T-helper 1 cell (primary cell): ENCODE measurements around the gene DLK1.

Experiments used
- DNase-seq, 5 donors: peaks; one replicate each; pipeline ENCODE4 v3.0.0-alpha.2; 2012 to 2020
- total RNA-seq, 4 donors: gene quantifications; one replicate each; lab custom pipeline; 2026; lab: John Stamatoyannopoulos, UW

DLK1 gene
- total RNA-seq = 0 to 0.15 (median 0) reads per million in 4 donors

DNA sequence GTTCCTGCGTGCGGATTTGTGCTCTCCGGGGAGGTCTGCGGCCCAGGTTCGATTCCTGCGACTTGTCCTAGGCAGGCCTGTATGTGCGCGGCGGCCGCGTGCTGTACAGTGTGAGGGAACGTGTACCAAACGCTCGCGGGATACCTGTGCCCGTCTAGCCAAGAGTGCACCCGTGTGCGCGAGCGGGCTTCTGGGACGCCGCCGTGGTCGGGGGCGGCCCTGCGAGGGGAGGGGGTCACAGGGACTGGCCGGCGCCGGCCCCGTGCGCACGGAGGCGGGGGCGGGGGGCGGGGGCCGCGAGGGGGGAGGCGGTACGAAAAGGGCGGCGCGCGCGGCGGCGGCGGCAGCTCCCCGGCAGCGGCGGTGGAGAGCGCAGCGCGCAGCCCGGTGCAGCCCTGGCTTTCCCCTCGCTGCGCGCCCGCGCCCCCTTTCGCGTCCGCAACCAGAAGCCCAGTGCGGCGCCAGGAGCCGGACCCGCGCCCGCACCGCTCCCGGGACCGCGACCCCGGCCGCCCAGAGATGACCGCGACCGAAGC is at the start of gene DLK1:
Gene DLK1, plus strand, starts transcription at position 343 of the 536 bp plus-strand sequence. Its CDS starts 177 bp downstream, at position 520.
- no peak for DNase-seq

DNA sequence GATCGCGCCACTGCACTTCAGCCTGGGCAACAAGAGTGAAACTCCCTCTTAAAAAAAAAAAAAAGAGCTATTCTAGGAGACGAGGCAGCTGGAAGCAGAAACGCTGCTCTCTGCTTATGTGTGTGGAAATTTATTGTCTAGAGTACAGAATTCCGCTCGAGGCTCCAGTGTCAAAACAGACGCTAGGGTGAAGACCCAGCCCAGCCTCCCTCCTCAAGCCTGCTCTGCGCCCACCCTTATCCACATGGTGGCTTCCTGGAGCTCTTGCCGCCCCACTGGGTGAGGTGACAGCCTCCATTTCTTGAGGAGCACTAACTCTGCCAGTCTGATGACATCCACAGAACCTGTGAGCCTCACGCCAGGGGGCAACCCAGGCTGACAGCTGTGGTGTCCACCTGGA is 49.5 kb upstream of the DLK1 start:
- DNase-seq = no peak

GRCh38 chr14:100677554-100678468 is 48.9 kb upstream of the DLK1 start:
- no peak for DNase-seq

DNA sequence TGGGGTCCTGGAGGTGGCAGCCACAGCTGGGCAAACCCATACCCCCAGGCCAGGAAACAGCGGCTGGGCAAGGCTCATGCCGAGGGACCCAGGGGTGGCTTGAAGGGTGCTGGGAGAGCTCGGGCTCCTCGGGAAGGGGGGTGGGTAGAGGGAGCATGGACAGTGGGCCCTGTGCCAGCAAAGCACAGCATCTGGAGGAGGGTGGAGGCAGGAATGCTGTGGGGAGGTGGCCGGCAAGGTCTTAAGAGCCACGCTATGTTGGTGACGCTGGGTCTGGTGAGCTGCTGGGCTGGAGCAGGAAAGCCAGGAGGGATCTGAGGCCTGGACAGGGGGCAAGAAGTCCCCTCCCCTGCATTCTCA is 48.2 kb upstream of the DLK1 start:
- no peak for DNase-seq

DNA sequence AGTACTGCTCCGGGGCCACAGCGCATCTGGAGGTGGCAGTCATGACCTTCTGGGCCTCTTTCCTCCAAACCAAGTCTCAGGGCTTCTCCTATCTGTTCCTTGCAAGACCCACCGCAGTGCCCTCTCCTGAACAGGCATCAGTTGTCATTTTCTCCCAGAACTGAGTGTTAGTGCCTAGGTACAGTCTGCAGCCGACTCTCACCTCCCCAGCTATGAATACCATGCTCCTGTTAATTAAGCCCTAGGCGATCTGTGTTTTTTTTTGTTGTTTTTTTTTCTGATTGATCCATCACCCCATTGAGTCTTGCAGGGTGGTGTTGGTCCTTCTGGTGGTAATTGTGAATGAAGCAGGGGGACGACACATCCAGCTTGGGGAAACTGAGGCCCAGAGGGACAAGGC is 47.5 kb upstream of the DLK1 start:
- DNase-seq = no peak

- DNase-seq = no peak
Measured at GRCh38 chr14:100679707-100680438, 46.8 kb upstream of the DLK1 start.

DNA sequence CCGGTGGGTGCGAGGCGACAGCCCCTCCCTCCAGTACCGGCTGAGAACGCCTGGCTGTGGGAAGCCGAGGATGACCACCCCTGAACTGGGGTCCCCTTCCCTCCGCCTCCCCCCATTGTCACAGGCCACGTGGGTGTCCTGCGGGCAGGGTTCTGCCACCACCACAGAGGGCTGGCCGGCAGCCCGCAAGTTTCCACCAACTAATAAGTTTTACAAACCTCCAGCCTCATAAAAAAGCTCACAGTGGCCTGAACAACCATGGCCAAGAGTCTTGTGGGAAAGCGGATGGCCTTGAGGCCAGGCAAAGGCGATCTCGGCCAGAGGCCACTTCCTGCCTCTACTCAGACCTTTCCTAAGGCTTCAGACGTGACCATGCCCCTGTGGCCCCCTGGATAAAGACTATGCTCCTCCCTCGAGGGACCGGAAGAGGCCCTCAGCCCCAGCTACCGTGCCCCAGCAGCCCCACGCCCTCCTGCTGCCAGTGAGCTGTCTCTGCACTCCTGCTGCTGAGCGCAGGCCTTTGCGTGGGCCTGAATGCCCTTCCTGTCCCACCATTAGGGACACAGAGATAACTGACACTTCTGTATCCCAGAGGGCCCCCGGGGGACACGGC is 46.1 kb upstream of the DLK1 start:
- DNase-seq = no peak

- no peak for DNase-seq
Measured at GRCh38 chr14:100681111-100681510, 45.6 kb upstream of the DLK1 start.

DNA sequence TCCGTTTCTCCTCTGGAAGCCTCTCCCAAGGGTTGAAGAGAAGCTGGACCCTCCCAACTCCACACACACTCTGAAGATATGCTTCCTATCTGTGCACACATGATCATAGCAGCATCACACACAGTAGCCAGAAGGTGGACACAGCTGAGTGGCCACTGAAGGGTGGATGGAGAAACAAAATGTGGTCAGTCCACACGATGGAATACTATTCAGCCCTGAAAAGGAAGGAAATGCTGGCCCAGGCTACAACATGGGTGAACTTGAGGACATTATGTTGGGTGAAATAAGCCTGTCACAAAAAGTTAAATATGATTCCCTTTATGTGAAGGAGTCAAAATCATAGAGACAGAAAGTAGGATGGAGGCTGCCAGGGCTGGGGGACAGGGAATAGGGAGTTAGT is 43.9 kb upstream of the DLK1 start:
- no peak for DNase-seq

DNA sequence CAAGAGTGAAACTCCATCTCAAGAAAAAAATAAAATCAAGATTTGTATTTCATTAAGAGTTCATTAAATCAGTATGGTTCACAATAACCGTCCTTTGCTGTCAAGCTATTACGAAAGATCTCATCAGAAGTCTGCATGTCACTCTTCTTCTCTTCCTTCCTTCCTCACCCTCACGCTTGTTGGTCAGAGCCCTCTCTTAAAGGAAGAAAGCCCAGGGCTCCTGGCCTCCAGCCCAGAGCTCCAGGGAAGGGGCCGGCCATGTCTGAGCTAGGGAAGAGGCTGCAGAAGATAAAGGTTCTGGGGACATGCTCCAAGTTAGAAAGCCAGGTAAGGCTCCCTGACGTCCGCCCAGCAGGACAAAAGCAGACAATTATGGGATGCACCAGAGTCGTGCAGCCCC is 43.1 kb upstream of the DLK1 start:
- DNase-seq = no peak

GRCh38 chr14:100684154-100684553 is 42.5 kb upstream of the DLK1 start:
- no peak for DNase-seq

DNA sequence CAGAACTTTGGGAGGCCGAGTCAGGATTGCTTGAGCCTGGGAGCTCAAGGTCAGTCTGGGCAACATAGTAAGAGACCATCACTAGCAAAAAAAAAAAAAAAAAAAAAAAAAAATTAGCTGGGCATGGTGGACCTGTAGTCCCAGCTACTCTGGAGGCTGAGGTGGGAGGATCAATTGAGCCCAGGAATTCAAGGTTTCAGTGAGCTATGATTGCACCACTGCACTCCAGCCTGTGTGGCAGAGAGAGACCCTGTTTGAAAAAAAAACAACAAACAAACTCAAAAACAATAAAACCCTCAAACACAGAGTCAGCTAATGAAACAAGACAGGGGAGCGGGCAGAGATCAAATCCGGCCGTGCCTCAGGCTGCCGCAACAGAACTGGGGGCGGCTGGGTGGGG is 41.7 kb upstream of the DLK1 start:
- DNase-seq = no peak

DNA sequence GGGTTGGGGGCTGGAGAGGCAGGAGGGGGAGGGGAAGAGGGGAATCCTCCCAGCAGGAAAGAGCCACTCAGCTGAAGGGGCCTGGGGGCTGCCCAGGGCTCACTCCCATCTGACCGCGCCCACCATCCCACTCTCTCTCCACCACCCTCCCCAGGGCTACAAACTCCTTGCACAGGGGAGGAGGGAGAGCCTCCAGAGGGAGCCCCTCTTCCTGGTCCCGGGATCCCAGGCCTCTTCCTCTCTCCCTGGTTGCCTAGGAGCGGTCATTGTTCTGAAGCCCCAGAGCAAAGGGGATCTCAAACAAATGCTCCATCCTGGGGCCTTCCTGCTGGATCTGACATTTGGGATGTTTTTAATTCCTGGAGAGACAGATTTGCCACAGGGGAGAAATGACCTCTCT is 39.8 kb upstream of the DLK1 start:
- no peak for DNase-seq

GRCh38 chr14:100687386-100687785 is 39.3 kb upstream of the DLK1 start:
- no peak for DNase-seq

- DNase-seq = no peak
Measured at GRCh38 chr14:100688051-100688450, 38.6 kb upstream of the DLK1 start.

- DNase-seq = no peak
Measured at GRCh38 chr14:100688598-100689461, 37.9 kb upstream of the DLK1 start.

GRCh38 chr14:100690672-100691071 is 36.0 kb upstream of the DLK1 start:
- no peak for DNase-seq

- DNase-seq = no peak
Measured at GRCh38 chr14:100691395-100692056, 35.2 kb upstream of the DLK1 start.

DNA sequence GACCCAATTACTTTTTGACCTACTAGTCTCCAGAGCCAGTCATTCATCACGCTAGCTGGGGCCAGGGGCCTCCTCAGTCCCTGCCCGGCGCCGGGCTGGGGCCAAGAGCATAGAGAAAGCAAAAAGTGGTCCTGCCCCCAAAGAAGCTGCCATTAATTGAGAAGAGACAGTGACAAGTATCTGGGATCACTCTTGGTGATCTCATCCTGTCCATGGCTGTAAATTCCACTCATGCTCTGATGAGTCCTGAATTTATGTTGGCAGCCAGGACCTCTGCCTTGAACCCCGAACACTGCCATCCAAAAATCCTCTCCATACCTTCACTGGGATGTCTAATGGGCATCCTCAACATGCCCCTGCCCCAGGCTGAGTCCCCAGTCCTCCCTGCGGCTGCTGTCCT is 34.4 kb upstream of the DLK1 start:
- no peak for DNase-seq

- DNase-seq = no peak
Measured at GRCh38 chr14:100692859-100693558, 33.7 kb upstream of the DLK1 start.
